NCI-H1436 (cell line): ENCODE measurements around the gene CYSTM1.
A peak's percentile ranks its signal among the peaks of the same experiment; 100 is the strongest.

ENCODE experiments used
- DNase-seq: peaks from one replicate; lab custom pipeline; 2025; lab: John Stamatoyannopoulos, UW

The CYSTM1 gene

DNA sequence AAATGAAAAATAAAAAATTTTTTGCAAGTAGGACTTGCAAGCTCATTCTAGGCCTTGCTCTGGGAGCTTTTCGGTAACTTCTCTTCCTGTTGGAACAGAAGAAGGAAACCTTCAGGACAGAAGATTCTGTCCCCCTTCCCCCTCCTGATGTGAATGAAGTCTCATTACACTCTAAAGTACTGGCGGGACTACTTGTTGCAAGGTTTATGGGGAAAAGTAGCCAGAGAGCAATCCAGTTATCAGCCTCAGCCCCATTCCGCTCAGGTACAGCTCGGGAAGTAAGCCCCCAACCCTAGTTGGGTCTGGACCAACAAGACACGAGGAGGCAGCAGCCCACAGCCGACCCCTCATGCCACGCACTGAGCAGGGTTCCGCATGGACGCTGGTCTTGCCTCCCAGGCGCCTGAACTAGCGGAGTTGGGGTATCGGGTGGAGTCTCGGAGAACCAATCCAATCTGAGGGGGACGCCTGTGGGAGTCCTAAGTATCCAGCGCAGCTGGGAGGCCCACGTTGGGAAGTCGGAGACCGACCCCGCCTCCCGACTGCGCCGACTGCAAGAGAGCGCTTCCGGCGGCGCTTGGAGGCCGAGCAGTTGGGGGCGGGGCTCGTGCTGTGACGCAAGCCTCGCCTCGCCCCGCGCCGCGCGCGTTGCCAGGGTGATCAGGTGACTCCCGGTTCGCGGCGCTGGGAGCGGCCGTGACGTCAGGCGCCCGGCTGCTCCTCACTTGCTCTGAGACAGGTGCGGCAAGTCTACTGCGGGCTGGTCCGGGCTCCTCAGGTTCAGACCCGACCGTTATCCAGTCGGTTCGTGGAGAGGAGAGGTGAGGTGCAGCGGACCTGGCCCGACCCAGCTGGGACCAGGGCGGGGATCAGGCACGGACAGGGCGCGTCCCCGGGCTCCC, at the start of gene CYSTM1:
Gene CYSTM1, plus strand, starts transcription at position 724 of the 902 bp plus-strand sequence. CDS start 19,278 bp downstream, outside the sequence.
- peak; percentile 96 for DNase-seq

- DNase-seq, result no peak
Observed at GRCh38 chr5:140125637-140126036, 49.4 kb upstream of the CYSTM1 start, which contains the start of gene IGIP. Gene IGIP (plus strand): TSS chr5:140125937. CDS start chr5:140128477, 2,540 bp downstream.

DNA sequence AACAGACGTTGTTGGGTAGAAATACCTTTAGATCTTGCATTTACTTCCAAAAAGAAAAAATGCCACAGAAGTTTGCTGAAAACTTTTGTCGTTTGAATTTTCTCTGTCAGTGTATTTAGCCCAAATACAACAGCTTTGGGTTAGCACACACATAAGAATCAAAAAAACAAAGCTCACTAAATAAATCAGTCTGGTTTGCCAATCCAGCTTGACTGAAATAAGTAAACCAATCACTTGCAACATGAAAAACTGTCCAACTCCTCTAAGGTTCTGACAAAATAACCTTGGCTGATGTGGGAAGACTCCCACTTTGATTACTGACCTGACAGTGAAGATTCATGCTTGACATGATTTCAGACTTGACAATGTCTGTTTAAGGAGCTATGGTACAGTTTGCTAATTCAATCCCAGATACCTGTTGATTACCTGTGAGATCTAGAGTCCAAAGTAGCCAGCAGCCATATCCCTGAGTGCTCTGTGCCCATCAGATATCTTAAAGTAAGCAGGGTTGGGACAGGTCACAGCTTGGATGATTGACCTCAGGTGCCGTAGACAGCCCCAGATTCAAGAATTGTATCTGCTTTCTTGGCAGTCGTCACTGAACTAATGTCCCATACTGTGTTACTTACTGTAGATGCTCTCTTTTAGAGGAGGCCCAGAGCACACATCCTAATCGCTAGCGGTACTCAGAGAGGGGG, 48.5 kb upstream of the CYSTM1 start:
- DNase-seq, result no peak

DNA sequence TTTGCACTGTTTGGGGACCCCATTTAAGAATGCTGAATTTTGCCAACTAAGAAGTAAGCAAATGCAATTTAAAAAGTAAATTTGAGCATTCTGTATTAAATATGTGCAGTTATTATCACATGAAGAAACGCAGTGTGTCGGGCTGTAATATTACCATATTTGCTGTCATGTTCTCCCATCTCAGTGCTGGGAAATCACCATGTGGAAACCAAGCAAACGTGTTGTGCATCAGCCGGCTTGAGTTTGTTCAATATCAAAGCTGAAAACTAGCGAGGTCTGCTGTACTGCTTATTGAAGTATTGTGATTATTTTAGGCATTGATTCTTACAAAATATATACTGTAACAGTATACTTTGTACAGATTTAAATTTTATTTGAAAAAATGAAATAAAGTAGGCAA, 46.6 kb upstream of the CYSTM1 start:
- DNase-seq, result no peak

- no peak for DNase-seq
Observed at GRCh38 chr5:140130949-140131733, 43.8 kb upstream of the CYSTM1 start.

DNA sequence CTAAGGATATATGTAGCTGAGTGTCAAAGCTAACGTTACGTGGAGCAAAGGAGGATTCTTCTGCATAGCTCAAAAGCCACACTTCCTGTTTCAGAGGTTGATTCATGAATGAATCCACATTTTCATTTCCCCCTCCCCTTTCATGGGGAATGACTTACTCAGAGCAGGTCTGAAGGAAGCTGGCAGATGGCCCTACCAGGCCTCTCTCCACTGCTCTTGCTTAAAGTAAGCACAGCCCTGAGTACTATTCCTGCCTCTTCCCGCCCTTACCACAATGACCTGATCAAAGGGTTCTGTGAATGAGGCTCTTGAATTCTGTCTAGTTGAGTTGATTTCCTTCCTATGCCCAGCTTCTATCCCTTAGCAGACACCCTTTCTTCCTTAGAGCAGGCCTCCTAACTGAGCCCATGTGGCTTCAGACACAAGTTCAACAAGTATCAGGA, 43.0 kb upstream of the CYSTM1 start:
- no peak for DNase-seq

GRCh38 chr5:140133514-140134167, 41.3 kb upstream of the CYSTM1 start:
- no peak for DNase-seq

DNA sequence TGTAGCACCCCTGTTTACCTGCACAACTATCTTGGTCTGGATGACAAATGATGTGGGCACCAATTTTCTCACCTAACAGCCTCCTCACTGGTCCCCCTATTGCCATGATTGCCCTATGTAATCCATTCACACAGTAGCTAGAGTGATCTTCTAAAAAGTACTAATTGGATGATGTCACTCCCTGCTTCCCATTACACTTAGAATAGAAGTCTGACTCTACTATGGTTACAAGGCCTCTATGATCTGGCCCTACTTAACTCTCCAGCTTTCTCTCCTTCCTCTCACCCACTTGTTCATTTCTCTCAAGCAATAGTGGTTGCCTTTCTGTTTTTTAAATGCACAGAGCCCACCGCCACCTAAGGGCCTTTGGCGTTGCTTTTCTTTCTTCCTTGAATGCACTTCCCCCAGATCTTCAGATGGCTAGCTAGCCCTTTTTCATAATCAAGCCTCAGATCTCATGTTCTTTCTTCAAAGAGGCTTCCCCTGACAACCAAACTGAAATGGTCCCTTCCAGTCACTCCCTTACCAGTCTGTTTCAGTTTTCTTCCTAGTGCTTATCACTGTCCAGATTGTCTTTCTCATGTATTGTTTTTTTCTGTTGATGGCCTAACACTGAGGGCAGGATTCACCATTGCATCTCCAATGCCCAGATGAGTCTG, 40.6 kb upstream of the CYSTM1 start:
- DNase-seq, result no peak

- DNase-seq, result no peak
Observed at GRCh38 chr5:140135127-140135526, 39.9 kb upstream of the CYSTM1 start.

- DNase-seq, result no peak
Observed at GRCh38 chr5:140136624-140137023, 38.4 kb upstream of the CYSTM1 start.

DNA sequence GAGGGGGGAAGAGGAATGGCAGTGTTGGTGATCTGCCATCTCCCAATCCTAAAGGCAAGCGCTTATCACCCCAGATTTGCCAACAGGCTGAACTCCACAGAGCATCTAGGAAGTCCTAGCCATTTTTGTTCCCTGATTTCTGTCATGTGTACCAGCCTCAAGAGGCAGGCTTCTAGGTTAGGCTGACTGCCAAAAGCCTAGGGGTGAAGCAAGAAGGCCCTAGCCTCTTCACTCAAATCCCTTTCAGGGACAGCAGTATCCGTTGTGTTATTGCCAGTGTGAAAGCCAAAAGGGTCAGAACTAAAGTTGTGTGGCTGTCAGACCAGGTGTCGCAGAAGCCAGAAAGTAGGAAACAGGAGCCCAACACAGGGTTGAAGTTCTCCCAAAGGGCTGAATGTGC, 34.6 kb upstream of the CYSTM1 start:
- no peak for DNase-seq

- no peak for DNase-seq
Observed at GRCh38 chr5:140141241-140141640, 33.7 kb upstream of the CYSTM1 start.

DNA sequence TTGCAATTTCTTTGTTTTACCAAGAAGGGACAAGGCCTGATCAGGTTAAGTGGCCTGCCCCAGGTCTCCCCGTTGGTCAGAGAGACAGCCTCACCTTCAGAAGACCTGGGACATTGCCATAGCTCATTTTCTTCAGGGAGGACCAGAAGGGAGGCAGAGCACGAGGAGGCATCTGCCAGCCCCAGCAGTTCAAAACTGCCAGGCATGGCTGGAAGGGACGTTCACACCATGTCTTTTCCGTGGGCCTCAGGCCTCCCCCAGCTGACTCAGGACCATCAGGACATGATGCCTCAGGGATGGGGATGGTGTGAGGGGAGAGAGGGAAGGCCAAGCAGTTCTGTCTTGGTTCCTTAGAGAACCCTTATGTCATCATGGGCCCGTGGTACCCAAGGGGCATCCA, 32.7 kb upstream of the CYSTM1 start:
- no peak for DNase-seq

GRCh38 chr5:140142856-140143255, 32.1 kb upstream of the CYSTM1 start:
- DNase-seq, result no peak

DNA sequence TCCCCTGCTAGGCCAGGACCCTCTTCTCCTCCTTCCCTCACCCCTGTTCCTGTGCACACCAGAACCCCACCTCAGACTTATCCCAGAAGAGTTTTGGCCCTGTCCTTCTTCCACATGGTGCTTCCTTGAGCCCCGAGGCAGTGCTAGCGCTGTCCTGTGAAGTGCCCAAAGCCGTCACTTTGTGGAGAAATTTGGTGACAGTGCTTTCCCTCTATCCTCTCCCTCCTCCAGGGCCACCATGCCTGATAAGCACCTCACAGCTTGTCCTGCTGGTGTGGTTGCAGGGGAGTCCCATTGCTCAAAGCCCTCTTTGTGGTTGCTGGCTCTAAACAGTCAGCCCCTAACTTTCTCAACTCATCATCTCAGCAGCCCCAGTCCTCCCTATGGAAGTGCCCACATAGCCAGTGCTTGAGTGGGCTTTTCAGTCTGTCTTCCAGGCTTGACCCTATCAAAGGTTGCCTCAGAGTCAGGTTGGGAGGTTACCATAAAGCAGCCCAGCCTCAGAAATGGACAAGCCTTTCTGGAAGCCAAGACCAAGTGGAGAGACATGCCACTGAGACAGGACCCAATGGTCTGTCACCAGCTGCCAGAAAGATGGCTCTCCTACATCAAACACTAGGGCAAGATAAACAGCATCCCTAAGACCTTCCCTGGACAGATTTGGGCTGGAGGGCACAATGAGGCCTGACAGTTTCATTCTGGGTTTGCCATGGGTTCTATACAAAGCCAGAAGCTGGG, 31.3 kb upstream of the CYSTM1 start:
- no peak for DNase-seq

DNA sequence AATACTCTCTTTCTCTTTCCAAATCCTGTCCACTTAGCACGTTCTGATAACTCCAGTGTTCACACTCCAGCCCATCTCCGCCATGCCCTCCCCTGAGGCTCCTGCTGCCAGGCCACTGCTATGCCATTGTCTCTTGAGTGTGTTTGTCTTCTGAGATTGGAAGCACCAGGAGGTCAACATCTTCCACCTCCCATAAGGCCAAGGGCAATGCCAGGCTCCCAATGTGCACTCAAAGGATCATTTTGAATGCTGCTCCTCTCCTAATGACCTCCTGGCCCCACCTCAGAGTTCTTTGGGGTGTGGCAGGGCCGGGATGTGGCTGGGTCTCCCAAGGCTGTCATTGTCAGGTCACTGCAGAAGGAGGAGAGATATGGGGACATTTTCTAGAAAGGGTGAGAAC, 29.7 kb upstream of the CYSTM1 start:
- no peak for DNase-seq

GRCh38 chr5:140145818-140146522, 29.0 kb upstream of the CYSTM1 start:
- no peak for DNase-seq

DNA sequence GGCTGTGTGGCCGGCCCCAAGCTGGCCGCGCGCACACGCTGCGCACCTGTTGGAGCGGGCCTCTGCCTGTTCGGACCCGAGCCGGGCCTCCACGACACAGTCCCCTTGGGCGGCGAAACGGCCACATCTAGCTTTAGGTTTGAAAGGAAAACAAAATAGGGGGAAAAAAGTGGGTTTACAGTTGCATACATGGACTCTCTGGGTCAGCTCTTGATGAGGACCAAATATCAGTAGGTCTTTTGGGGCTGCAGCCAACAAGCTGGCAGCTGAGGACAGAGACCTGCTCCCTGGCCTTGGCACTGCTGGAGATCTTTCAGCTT, 28.5 kb upstream of the CYSTM1 start:
- no peak for DNase-seq

DNA sequence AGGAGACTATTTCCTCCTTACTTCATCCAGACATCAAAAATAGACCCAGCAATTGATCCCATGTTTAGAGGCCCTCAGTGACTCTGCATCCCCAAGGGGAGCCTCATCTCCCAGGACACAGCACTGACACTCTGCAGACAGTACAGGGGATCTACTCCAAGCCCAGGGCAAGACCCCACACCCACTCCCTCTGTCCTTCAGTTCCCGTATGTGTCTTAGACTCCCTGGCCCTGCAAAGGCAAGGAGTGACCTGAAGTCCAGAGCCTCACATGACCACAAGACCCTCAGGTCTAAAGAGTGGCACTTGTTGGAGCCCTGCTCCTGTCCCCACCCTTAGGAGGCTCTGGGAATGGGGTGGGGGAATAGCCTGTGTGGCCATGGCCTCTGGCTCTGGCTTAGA, 27.5 kb upstream of the CYSTM1 start:
- DNase-seq, result no peak

DNA sequence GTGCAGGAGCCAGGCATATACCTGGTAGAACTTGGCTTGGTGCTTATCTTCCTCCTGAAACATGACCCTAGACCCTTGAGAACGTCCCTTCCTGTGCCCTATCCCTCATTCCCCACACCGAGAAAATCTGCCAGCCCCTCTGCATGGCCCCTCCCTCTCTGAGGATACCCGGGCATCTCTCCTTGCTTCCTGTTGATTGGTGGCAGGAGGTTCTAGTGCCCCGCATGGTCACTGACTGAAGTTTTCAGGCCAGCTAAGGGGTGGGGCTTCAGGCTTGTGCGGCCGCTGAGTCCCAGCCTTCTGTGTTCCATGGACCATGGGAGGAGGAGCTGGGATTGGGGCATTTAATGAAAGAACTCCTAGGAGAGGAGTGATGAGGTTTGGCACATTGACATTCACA, 26.5 kb upstream of the CYSTM1 start:
- no peak for DNase-seq
